Ectodermal cell (in vitro differentiated cells): ENCODE results near the gene TNP2.

Experiments
- H3K27ac ChIP-seq: 2 replicates; pipeline ENCODE4 v1.7.0; 2013; ENCODE audit warnings: mild to moderate bottlenecking, low read depth, low read length; ENCODE audit not compliant: insufficient read depth, poor library complexity, severe bottlenecking
- H3K27me3 ChIP-seq: 2 replicates; pipeline ENCODE4 v1.7.0; 2013; ENCODE audit warnings: mild to moderate bottlenecking, low read length; ENCODE audit not compliant: insufficient read depth, control insufficient read depth, poor library complexity, severe bottlenecking
- H3K36me3 ChIP-seq: one replicate; pipeline ENCODE4 v1.7.0; 2013; ENCODE audit warnings: low read length; ENCODE audit not compliant: control insufficient read depth, insufficient read depth
- H3K4me1 ChIP-seq: one replicate; pipeline ENCODE4 v1.7.0; 2013; ENCODE audit warnings: low read length; ENCODE audit not compliant: control insufficient read depth, insufficient read depth
- H3K4me3 ChIP-seq: 2 replicates; pipeline ENCODE4 v1.7.0; 2013; ENCODE audit warnings: low read depth, low read length, control low read depth; ENCODE audit not compliant: insufficient read depth
- H3K9me3 ChIP-seq: 2 replicates; pipeline ENCODE4 v1.7.0; 2013; ENCODE audit warnings: mild to moderate bottlenecking, low read length, moderate library complexity; ENCODE audit not compliant: control insufficient read depth
- WGBS, 2 experiments: methylation state at CpG; one replicate each; pipeline ENCODE4 v1.1.7; 2013; ENCODE audit warnings: missing lambda C conversion rate in 2 of 2; 5-methylcytosine and 5-hydroxymethylcytosine counted together

Gene TNP2

GRCh38 chr16:11263737-11264136 lies 5.4 kb downstream of the TNP2 start:
- Histone ChIP-seq H3K27ac (no peak overlapping the region), H3K9me3 (no peaks in the 10 kb centered on the region), H3K4me1 (no peaks in the 10 kb centered on the region), H3K36me3 (no peaks in the 10 kb centered on the region), H3K4me3 (no peak overlapping the region), H3K27me3 (no peaks in the 10 kb centered on the region)
- 88 to 96% methylated on average over 4 of the region's 4 CpGs for WGBS, 2 experiments

DNA sequence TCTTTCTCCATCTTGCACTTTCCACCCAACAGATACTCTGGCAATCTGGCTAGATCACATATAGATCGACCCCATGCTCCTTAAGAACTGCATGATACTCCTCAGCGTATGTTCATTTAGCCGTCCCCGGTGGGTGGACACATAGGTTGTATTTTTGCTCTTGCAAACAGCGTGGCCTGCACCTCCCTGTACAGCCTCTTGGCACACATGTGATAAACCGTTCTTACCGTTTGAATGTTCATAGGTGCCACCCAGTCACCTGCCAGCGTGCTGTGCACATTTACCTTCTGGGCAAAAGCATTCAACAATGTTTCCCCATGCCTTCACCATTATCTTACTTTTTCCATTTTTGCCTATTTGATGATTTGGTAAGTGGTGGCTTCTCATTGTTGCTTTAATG lies 6.2 kb downstream of the TNP2 start:
- H3K27ac ChIP-seq = no peak overlapping the region
- H3K9me3 ChIP-seq = no peaks in the 10 kb centered on the region
- H3K27me3 ChIP-seq = no peaks in the 10 kb centered on the region
- no peaks in the 10 kb centered on the region for H3K36me3 ChIP-seq
- 93 to 94% methylated on average over 8 of the region's 8 CpGs for WGBS, 2 experiments
- no peak overlapping the region for H3K4me3 ChIP-seq
- no peaks in the 10 kb centered on the region for H3K4me1 ChIP-seq

GRCh38 chr16:11260596-11260966 lies 8.5 kb downstream of the TNP2 start:
- 74 to 82% methylated on average over 3 of the region's 3 CpGs for WGBS, 2 experiments
- no peak overlapping the region for H3K4me3 ChIP-seq
- no peak overlapping the region for H3K27ac ChIP-seq
- peaks cover 7% of the 10 kb centered on the region for H3K27me3 ChIP-seq
- H3K36me3 ChIP-seq = no peaks in the 10 kb centered on the region
- H3K4me1 ChIP-seq = peaks cover 5% of the 10 kb centered on the region
- H3K9me3 ChIP-seq = no peaks in the 10 kb centered on the region

- Histone ChIP-seq H3K36me3 (no peaks in the 10 kb centered on the region), H3K27me3 (peaks cover 14% of the 10 kb centered on the region), H3K9me3 (no peaks in the 10 kb centered on the region), H3K4me1 (peaks cover 5% of the 10 kb centered on the region), H3K4me3 (no peak overlapping the region), H3K27ac (no peak overlapping the region)
- 82 to 83% methylated on average over 12 of the region's 12 CpGs for WGBS, 2 experiments
Measured at GRCh38 chr16:11259655-11260595, 9.2 kb downstream of the TNP2 start.

- Histone ChIP-seq H3K4me1 (peaks cover 5% of the 10 kb centered on the region), H3K27me3 (peaks cover 21% of the 10 kb centered on the region), H3K9me3 (no peaks in the 10 kb centered on the region), H3K36me3 (no peaks in the 10 kb centered on the region), H3K4me3 (no peak overlapping the region), H3K27ac (no peak overlapping the region)
- 91 to 94% methylated on average over 15 of the region's 15 CpGs for WGBS, 2 experiments
Measured at GRCh38 chr16:11258553-11259492, 10.3 kb downstream of the TNP2 start.

DNA sequence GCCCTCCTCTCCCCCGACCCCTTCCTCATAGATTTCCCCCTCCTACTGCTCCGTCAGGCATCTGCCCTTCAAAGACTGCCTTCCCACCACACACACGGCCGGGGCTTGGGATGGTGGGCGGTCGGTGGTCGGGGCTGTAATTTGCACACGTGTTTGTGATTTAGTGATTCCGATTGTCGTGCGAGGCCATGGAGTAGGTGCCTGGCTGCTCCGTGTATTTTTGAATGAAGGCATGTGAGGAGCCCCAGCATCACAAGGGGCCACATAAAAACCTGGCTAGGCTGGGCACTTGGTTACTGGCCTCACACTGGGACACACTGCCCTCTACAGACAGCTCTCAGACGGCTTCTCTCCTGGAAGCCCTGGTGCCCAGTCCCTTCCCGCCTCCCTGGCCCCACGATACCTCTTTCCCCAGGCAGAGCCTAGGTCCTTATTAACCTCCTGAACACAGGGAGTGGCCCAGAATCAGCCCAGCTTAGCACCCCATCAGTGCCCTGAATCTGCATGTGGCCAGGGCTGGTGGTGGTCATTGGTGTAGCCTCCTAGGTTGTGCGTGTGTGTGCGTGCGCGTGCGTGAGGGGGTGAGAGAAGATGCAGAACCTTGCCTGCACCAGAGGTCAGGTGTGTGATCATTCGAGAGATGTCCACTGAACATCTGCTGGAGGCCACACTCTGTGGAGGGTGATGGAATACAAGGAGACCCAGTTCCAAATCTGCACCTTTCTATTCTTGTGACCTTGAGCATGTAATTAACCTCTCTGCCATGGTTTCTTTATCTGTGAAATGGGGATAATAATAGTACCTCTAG lies 11.8 kb downstream of the TNP2 start:
- H3K36me3 ChIP-seq = no peaks in the 10 kb centered on the region
- peaks cover 21% of the 10 kb centered on the region for H3K27me3 ChIP-seq
- no peak overlapping the region for H3K27ac ChIP-seq
- H3K4me3 ChIP-seq = peak overlapping the region; percentile 49
- peaks cover 10% of the 10 kb centered on the region for H3K4me1 ChIP-seq
- no peaks in the 10 kb centered on the region for H3K9me3 ChIP-seq
- 29 to 32% methylated on average over 20 to 21 of the region's 21 CpGs for WGBS, 2 experiments

DNA sequence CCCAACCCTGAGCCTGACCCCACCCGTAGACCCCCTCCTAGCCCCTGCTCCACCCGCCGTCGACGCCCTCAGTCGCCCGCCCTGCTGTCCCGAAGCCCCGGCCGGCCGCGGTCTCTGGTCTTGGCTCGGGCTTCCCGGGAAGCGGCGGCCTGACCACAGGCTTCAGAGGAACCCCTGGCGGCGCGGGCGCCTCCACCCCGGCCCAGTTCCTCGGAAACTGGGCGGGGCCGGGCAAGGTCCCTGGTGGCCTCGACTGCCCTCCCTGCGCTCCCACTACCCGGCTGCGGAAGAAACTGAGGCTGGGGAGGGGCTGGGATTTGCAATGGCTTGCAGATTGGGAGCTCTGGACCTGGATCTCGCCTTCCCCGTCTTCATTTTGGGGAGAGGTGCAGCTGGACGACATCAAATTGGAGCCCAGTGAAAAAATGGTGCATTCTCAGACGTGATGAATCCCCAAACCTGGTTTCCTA lies 12.4 kb downstream of the TNP2 start:
- H3K9me3 ChIP-seq = no peaks in the 10 kb centered on the region
- H3K4me1 ChIP-seq = peaks cover 10% of the 10 kb centered on the region
- peak overlapping the region; percentile 49 for H3K4me3 ChIP-seq
- WGBS, 2 experiments = 1% methylated on average over 32 of the region's 32 CpGs
- no peaks in the 10 kb centered on the region for H3K36me3 ChIP-seq
- H3K27me3 ChIP-seq = peaks cover 21% of the 10 kb centered on the region
- H3K27ac ChIP-seq = peak overlapping the region; percentile 72

- WGBS, 2 experiments = 0% methylated on average over 100 of the region's 100 CpGs
Measured at GRCh38 chr16:11255737-11256660, 13.1 kb downstream of the TNP2 start, which contains the start of gene SOCS1. SOCS1 (minus strand) TSS chr16:11256204; CDS start chr16:11255478, 726 bp downstream.

More at GRCh38 chr16:11255737-11256660, 13.1 kb downstream of the TNP2 start, which contains the start of gene SOCS1:
- Histone ChIP-seq H3K27me3 (peaks cover 21% of the 10 kb centered on the region), H3K36me3 (no peaks in the 10 kb centered on the region), H3K4me1 (peaks cover 10% of the 10 kb centered on the region), H3K27ac (peak within 1 kb of the TSS; percentile 72), H3K9me3 (no peaks in the 10 kb centered on the region), H3K4me3 (peak within 1 kb of the TSS; percentile 49)
